Measurements from ENCODE around the gene CDH4.

The CDH4 gene

DNA sequence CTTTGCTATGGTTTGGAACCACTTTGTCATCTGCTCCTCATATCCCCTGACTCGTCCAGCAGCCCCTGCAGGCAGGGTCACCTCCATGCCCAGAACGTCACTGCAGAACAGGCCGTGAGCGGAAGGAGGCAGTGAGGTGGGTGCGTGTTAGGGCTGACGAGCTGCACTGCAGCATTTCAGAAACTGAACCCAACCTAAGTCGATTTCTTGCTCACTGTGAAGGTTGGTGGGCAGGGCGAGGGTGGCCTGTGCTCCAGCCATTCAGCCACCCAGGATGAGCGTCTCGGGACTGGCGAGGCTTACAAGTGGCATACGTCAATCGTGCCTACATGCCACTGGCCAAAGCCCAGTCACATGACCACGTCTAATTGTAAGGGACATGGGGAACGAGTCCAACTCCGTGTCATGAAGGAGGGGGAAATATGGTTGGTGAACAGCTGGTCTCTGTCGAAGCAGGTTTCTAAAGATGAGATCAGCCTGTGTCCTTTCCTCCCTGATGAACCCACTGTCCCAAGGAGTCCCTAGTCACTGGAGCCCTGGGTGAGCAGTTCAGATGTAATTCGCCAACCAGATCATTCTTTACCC lies 524.5 kb downstream of the CDH4 start:
- no peak for DNase-seq

DNA sequence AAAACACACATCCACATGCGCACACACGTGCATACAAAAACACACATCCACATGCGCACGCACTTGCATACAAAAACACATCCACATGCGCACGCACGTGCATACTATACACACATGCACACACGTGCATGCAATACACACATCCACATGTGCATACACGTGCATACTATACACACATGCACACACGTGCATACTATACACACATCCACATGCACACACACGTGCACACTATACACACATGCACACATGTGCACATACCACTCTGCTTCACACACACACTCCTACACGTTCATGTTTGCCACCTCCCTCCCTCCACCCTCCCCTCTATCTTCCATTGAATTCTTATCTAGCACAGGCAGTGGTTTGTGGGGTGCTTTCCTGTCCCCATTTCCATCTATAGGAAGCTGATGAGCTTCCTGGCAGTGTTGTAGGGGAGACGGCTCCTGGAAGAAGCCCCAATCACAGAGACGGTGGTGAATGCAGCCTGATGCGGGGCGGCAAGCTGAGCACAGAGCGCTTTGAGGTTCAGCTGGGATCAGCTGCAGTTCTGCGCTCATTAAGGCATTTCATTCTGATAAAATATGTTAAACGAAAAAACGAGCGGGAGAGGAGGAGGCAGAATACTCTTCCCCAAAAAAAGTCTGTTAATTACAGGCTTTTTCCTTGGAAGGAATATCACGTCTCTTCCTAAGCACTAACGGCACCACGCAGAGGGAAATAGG lies 525.9 kb downstream of the CDH4 start:
- no peak for DNase-seq

DNA sequence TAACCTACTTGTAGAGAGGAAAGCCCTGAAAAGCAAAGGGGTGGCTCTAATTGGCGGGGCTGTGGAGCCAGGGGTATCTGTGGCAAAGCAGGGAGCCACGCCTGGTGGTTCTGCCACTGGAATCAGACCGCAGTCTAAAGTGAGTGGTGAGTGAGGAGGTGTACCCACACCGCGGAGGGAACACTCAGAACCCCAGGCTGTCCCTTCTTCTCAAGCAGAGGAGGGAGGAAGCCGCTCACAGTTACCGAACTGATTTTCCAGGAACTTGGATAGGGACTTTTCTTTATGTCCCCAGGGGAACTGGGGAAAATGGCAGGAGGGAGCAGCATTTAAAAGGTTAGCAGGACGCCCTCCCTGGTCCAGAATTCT lies 526.4 kb downstream of the CDH4 start:
- DNase-seq = no peak

DNA sequence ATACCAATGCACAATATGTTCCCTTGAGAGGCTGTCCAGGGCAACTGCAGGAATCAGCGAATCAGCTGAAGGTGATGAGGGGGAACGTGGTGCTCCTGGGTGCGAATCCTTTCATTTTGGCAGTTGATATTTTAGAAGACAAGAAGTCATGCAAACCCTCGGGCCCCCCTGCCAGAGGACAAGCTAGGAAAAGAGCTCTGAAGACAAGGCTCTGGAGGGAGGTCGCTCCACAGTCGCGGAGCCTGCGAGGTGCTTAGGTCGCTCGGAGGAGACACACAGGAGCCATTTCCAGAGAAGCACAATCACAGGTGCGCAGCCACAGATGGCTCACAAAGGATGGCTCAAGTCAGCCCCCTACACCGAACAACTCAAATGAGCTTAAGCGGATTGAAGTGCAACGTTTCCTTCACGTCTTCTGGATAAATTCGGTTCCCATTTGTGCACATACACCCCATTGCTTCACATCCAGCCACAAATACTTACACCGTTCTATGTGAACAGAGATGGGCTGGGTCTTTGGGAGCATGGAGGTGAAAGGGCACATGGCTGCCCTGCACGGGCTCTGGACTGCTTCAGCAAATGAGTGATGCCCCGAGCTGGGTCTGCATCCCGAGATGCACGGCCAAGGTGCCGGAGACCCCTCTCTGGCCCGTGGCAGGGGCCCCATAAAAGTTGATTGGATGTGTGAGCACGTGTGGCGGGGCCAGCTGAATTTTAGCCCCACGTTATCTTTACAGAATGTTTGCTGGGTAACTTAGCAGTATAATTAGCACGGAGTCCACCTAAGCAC lies 527.3 kb downstream of the CDH4 start:
- no peak for DNase-seq

DNA sequence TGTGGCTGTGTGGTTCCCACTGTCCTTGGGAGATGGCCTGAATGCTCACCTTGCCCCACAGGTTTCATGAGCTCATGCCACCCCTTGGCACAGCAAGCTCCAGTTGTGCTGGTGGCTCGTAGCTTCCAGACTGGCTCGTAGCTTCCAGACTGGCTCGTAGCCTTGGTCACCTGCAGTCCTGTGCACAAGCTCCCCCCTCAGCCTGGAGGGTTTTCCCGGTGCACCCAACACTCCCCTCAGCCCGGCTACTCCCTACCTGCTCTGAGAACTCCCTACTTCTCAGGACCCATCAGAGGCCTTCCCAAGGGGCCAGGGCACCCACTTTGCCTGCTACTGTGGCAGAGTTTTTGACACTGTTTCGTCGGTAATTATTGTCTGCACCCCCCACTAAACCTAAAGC lies 528.0 kb downstream of the CDH4 start:
- no peak for DNase-seq

DNA sequence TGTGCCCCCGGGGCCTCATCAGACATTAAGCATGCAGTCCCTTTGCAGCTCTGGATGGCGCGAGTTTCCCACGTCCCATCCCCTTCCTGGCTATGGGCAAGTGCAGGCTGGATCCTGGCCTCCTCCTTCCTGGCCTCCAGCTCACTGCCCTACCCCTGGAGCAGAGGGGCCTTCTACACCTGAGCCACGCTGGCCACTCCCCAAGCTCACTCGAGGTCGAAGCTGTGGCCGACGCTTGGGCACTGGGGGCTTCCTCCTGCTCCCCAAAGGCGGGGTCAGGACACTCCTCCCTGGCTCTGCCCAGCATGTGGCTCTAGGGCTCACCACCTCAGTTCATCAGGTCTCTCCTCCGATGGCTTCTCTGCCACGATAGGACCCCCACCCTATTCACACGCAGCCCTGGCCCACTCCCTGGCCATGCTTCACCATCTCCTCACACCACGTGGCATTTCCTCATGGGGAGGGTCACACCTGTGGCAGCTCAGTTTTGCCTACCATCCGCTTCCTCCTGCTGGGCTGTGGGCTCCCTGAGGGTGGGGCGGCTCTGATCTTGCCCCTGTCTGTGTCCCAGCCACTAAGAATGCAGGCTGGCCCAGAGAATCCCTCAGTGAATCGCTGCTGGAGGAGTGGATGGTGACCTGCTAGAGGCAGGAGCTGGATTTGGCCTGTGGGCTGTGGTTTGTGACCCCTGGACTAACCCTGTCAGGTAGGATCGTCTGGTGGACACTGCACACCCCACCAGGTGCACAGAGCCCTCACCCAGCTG lies 532.9 kb downstream of the CDH4 start:
- no peak for DNase-seq

DNA sequence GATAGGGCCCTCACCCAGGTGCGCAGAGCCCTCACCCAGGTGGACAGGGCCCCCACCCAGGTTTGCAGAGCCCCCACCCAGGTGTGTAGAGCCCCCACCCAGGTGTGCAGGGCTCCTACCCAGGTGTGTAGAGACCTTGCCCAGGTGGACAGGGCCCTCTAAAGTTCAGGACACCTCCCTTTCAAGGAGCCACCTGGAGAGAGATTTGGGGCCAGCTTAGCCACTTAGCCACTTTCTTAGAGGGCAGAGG lies 533.4 kb downstream of the CDH4 start:
- no peak for DNase-seq

DNA sequence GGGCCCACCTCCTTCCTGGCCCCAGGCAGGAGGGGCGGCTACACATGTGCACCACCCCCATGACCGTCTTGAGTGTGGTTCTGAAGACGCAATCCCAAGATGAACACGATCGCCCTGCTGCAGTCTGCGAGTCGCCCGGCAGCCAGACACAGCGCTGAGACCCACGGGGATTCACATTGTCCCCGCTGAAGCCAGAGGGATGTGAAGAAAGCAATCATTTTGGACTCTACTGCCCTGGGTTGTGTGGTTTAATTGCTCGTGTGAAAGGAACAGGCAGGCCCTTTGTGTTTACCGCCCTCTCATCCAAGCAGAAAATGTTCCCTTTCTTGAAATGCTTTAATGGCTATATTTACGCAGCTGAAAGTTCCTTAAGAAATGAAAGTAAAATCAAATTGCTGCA lies 534.2 kb downstream of the CDH4 start:
- no peak for DNase-seq

DNA sequence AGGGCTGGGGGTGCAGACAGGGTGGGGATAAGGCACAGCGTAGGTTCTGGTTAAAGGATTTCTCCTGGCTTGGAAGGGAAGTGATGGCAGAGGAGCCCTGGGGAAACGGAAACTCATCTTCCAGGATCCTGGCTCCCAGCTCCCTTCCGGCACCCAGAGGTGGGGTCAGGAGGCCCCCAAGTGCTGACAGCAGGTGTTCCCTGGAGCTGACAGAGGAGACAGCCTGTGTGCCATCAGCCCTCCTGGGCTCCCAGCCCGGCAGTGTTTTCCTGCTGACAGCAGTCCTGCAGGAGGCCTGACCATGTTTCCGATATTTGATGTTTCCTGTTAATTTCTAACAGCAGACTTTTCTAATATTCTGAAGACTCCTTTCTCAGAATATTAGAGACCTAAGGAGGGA lies 536.3 kb downstream of the CDH4 start:
- no peak for DNase-seq

DNA sequence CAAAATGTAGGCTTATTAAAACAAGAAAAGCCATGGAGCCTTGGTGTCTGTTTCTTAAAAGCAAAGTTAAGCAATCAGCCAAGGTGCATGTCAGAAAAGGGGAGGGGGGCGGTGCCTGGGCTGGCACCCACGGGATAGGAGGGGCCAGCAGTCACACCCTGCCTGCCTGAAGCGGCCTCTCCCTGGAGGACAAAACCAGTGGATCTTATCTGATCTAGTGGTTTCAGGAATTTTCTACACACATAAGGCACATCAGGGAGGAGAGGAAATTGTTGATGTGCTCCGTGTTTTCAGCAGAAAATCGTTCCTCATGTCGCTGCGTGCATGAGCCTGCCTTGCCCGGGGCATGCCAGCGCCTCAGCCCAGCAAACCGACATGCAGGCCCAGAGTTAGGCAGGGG lies 537.3 kb downstream of the CDH4 start:
- no peak for DNase-seq

DNA sequence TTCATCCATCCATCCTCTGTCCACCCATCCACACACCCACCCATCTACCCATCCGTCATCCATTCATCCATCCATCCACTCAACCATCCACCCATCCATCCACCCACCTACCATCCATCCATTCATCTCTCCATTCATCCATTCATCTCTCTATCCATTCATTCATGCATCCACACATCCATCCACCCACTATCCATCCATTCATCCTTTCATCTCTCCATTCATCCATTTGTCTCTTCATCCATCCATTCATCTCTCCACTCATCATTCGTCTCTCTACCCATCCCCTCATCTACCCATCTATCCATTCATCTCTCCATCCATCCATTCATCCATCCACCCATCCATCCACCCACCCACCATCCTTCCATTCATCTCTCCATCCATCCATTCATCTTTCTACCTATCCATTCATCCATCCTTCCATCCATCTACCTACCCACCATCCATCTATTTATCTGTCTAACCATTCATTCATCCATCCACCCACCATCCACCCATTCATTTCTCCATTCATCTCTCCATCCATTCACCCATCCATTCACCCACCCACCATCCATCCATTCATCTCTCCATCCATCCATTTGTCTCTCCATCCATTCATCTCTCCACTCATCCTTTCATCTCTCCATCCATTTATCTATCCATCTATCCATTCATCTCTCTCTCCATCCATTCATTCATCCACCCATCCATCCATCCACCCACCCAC lies 538.2 kb downstream of the CDH4 start:
- no peak for DNase-seq

DNA sequence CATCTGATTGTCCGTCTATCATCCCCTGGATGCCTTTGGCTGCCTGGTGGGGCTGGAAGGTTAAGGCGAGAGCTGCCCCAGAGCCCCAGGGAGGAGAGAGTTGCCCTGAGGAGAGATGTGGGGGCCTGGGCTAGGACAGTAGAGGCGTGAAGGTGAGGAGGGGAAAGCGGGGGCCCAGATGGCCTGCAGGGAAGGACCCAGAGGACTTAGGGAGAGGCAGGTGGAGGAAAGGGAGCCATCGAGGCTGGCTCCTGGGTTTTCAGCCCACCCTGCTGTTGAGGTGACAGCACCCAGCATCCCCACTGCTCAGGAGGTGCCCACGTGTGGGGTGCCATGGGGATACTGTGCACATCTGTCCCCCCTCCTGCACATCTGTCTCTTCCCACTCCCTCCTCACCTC lies 539.9 kb downstream of the CDH4 start:
- DNase-seq = no peak

DNA sequence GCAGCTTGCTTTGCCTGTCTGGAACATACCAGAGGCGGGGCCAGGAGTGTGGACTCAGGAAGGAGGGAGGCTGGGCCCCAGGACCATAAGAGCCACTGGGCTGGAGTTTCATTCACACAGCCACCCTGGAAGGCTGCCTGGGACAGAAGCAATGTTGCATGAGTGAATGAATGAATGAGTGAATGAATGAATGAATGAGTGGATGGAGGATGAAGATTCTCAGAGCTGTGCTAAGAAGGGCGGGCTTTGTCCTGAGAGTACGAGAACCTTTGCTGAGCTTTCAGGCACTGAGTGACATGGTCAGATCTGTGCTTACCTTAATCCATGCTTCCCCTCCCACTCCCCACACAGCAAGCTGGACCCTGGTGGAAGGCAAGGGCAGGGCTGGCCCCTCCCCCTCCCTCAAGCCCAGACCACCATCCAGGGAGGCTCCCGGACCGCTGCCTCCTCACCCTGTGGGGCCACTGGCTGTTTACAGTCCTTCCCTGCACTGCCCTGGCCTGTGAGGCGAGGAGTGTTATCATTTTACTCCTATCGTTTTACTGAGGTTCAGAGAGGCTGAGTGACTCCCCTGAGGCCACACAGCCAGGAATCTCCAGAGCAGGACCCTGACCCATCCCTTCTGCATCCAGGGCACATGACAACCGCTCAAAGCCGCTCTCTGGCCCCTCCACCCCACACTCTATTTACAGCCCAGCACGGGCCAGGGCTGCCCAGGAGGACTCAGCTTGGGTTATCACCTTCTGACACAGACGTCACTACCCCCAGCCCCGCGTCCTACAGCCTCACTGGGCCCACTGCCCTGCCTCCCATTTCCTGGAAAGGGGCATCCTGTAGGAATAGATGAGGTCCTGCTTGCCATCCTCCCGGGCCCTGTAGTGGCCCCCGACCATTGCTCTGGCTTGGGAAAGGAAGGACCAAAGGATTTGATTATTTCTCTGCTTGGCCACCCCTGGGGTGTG lies 543.9 kb downstream of the CDH4 start:
- DNase-seq = no peak

DNA sequence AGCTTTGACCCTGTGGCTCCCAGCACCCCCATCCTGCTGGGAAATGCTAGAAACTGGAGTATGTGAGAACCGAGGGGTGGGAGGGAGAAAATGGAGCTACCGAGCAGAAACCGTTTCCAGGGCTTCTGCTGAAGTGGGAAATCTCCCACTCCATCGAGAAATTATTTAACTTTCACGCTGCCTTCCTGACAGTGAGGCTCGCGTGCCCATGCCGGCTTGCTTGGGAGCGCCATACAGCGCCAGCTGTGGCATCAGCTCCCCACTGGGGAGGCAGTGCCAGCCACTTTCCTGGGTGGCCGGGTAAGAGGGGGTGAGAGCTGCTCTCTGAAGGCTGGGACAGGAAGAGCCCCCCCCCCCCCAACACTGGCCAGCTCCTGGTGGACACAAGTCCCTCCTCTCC lies 544.7 kb downstream of the CDH4 start:
- DNase-seq = no peak

DNA sequence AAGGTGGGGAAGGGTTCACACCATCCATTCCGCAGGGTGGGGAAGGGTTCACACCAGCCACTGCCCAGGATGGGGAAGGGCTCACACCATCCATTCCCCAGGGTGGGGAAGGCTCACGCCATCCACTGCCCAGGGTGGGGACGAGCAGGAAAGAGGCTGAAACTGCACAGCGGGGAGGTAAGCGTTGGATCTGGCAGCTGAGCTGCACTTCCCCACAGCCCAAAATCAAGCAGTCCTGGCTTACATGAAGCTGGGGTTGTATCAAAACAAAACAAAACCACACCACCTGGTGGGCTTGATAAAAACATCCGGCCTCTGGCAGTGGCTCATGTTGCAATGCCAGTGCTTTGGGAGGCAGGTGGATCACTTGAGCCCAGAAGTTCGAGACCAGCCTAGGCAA lies 545.1 kb downstream of the CDH4 start:
- DNase-seq = no peak

DNA sequence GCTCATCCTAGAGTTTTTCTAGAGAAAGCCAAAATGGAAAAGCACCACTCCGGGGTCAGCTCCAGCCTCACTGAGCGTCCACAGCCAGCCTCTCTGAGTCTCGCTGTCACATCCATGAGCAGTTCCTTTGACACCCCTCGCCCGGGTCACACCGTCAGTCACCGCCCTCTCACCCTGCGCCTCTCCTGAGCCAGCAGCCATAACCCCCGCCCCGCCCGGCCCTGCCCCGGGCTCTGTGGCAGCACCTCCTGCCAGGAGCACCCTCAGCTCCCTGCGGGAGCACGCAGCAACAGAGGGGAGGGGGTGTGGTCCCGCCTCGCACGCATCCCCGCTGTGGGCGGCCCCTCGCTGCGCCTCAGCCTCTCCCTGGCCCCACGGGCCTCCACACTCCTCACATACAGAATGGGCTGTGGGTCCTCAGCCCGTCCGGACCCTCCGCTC lies 545.9 kb downstream of the CDH4 start:
- no peak for DNase-seq

DNA sequence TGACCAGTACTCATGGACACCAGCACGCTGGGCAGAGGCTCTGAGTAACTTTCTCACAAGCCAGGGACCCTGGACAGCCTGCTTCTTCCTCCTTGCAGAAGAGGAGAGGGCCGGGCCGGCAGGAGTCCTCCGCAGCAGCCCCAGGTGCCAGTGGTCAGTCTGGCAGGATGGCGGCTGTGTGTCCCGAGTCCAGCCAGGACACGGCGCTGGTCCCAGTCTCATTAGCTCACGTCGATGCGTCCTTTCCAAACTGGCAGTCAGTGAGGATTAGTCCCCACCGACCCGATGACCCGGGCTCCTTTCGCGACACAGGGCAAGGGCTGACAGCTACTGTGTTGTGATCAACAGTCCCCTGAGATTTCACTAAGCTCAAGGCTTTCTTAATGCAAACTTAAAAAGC lies 546.6 kb downstream of the CDH4 start:
- DNase-seq = no peak

DNA sequence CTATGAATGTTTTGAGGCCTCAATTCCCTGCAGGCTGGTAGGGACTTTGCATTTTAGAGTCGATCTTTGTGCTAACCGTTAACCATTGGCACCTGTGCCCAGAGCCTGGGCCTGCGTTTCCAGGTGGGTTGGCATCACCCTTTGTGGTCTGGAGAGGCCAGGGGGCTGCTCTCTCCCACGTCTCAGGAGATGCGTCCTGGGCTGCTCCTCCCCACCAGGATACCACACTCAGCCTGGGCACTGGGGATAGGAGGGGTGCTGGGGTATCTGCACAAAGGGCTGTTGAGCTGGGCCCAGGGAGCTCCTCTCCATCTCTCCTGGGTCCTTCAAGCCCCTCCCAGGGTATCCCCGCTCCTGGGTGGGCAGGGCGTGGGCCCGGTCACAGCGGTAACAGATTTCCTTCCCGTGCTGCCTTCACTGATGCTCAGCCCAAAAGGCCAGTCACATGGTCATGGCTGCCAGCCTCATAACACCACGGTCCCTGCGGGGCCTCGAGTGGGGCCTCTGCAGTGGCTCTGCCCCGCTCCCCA lies 547.4 kb downstream of the CDH4 start:
- no peak for DNase-seq

DNA sequence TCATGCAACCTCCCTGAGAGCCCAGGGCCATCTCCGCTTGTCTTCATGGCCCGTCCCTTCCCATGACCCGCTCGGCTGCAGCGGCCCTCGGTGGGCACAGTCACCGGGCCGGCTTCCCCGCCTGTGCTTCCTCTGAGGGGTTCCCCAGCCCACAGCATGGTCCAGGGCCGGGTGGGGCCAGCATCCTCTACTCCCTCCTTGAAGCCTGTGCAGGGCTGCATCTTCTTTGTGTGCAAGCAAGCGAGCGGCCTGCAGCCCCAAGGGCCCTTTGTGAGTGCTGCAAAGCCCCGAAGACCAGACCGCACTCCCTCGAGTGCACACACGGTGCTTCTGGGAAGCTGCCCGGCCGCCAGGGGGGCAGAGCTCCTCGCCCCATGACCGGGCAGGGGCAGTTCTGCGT lies 547.9 kb downstream of the CDH4 start:
- DNase-seq = no peak

DNA sequence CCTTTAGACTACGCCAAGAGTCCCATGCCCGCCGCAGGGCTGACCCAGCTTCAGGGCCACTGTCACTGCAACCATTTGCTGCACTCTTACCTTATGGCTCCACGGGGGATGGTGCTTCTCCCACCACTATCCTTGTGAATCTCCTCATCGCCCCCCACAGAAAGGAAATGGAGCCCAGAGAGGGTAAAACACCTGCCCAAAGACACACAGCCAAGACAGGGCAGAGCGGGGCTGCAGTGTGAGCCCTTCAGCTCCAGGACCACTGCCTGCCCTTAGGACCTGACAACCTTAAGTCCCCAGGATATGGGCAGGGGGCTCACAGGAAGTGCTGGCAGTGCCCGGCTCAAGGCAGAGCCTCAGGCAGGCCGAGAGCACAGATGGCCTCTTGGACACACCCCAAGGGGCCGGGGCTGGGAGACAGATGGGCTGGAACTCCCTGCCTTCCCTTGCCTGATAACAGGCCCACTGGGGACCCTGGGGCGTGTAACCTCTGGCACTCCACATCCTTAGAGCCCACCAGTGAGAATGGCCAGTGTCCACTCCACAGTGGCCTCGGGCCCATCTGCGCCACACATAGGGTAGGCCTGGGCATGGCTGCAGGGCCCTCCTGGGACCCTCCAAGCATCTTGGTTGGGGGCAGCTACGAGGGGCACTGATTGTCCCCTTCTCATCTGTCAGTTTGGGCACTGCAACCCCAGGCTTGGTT lies 548.5 kb downstream of the CDH4 start:
- DNase-seq = no peak

DNA sequence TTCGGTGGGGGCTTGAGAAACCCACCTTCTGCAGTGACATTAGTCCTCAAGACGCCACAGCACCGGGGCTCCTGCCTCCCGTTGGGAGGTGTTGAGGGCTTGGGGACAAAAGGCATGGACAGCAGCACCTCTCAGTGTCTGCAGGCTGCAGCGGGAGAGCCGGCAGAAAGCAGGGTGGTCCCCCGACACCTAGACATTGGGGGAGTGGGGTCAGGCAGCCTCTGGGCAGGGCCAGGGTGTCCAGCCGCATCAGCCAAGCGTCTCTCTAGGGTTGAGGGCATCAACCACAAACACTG lies 549.0 kb downstream of the CDH4 start:
- no peak for DNase-seq

All from CD4-positive, alpha-beta T cell treated with Interleukin-17A for 1 hour (primary cell).